Progenitor cell of endocrine pancreas (in vitro differentiated cells): ENCODE data around the gene ASPHD1. TPM values are rescaled to one million over a fixed set of nuclear protein-coding genes. Genes with fewer than 3 reads are reported as not detected.
"Not testable (repeated sequence)": the region's sequence is repeated elsewhere in the genome, so short reads cannot be mapped to it uniquely, and the experiment has no call there.

Experiments used
- DNase-seq: peaks from one replicate; pipeline ENCODE4 v3.0.0; 2021; ENCODE audit warnings: low spot score; ENCODE audit not compliant: unreplicated experiment
- H3K27ac Mint-ChIP-seq: 2 replicates; pipeline ENCODE4 v1.8.0; 2021; ENCODE audit warnings: mild to moderate bottlenecking, moderate library complexity, mixed read lengths
- H3K27me3 Mint-ChIP-seq: 2 replicates; pipeline ENCODE4 v1.8.0; 2021; ENCODE audit warnings: mixed read lengths
- H3K36me3 Mint-ChIP-seq: 2 replicates; pipeline ENCODE4 v1.8.0; 2022; ENCODE audit warnings: mixed read lengths; ENCODE audit not compliant: insufficient read depth
- H3K4me1 Mint-ChIP-seq: 2 replicates; pipeline ENCODE4 v1.8.0; 2021; ENCODE audit warnings: low read depth, mixed read lengths
- H3K4me3 Mint-ChIP-seq: 2 replicates; pipeline ENCODE4 v1.8.0; 2021; ENCODE audit warnings: low read depth, mild to moderate bottlenecking, moderate library complexity, mixed read lengths
- H3K9me3 Mint-ChIP-seq: 2 replicates; pipeline ENCODE4 v1.8.0; 2021; ENCODE audit warnings: low read depth, mixed read lengths
- total RNA-seq: library from RNA; stranded (reverse); gene quantifications from 2 replicates; pipeline ENCODE4 v1.2.1, GENCODE V29; 2021
- TF ChIP-seq, protein P1 (sequence below): fragments of 200-600 bp; sonication (generic); IDR thresholded peaks from one replicate; pipeline ENCODE4 v1.5.0; 2021; ENCODE audit warnings: antibody characterized with exemption, mild to moderate bottlenecking; ENCODE audit not compliant: unreplicated experiment

The ASPHD1 gene
- total RNA-seq, 1 donor from 2014 or later: 3.8 TPM

DNA sequence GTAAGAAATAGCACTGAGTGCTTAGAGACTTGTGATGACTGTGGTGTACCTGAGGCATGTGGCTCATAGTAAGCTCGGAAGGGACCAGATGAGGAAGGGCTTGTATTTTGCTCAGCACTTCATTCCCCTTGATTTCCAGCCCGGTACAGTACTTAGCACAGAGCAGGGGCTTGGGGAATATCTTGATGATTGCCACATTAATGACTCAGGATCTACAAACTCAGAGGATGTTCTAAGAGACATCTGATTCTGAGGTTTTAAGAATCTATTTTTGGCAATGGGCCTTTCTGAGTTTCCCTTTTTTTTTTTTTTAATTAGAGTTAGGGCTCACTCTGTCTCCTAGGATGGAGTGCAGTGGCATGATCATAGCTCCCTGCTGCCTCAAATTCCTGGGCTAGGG is 9.1 kb downstream of the ASPHD1 start:
- H3K27ac Mint-ChIP-seq: no peak overlapping the region
- peaks cover 4% of the 10 kb centered on the region for H3K36me3 Mint-ChIP-seq
- H3K9me3 Mint-ChIP-seq: no peaks in the 10 kb centered on the region
- no peaks in the 10 kb centered on the region for H3K4me1 Mint-ChIP-seq
- no peak overlapping the region for H3K4me3 Mint-ChIP-seq
- H3K27me3 Mint-ChIP-seq: no peaks in the 10 kb centered on the region
- no peak for DNase-seq
- TF ChIP-seq, protein P1, sequence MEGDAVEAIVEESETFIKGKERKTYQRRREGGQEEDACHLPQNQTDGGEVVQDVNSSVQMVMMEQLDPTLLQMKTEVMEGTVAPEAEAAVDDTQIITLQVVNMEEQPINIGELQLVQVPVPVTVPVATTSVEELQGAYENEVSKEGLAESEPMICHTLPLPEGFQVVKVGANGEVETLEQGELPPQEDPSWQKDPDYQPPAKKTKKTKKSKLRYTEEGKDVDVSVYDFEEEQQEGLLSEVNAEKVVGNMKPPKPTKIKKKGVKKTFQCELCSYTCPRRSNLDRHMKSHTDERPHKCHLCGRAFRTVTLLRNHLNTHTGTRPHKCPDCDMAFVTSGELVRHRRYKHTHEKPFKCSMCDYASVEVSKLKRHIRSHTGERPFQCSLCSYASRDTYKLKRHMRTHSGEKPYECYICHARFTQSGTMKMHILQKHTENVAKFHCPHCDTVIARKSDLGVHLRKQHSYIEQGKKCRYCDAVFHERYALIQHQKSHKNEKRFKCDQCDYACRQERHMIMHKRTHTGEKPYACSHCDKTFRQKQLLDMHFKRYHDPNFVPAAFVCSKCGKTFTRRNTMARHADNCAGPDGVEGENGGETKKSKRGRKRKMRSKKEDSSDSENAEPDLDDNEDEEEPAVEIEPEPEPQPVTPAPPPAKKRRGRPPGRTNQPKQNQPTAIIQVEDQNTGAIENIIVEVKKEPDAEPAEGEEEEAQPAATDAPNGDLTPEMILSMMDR: no peak

DNA sequence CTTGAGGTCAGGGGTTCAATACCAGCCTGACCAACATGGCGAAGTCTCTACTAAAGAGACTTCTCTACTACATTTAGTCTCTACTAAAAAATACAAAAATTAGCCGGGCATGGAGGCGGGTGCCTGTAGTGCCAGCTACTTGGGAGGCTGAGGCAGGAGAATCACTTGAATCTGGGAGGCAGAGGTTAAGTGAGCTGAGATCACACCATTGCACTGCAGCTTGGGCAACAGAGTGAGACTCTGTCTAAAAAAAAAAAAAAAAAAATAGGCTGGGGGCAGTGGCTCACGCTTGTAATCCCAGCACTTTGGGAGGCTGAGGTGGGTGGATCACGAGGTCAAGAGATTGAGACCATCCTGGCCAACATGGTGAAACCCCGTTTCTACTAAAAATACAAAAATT is 9.6 kb downstream of the ASPHD1 start:
- H3K36me3 Mint-ChIP-seq, H3K27me3 Mint-ChIP-seq, DNase-seq, H3K4me3 Mint-ChIP-seq, H3K27ac Mint-ChIP-seq, H3K9me3 Mint-ChIP-seq, H3K4me1 Mint-ChIP-seq: not testable (repeated sequence)

DNA sequence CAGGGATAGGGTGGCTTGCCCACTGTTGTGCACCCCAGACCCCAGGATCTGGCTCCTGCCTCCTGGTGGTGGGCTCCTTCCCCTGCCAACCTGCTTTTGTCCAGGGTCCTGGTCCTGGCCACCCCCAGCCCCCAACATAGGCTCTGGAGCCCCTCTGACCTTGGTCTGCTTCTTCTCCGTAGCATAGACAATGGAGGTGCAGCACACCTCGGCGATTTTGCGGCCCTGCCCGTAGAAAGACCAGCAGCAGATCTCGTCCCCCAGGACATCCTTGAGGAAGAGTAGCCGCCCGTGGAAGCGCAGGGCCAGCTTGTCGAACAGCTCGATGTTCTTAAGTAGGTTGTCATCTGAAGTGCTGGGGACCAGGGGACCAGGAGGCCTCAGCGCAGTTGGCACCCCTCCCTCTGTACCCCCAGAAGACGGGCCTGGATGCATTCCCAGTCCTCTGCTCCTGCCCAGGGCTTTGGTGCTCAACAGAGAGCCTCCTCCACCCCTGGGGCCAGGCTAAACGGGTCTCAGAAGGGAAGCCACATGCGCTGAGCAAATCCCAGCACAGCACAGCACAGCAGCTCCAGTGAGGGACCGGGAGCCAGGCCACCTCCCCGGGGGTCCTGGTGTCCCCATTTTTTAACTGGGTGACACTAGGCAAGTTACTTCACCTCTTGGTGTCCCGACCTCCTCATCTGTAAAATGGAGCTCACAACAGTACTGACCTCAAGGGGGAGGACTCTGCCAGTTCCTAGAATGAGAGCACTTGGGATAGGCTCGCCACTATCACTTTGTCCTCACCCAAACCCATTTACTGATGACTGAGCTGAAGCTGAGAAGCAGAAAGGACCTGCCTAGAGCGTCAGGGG is 10.8 kb downstream of the ASPHD1 start:
- no peaks in the 10 kb centered on the region for H3K9me3 Mint-ChIP-seq
- H3K27ac Mint-ChIP-seq: no peak overlapping the region
- no peak overlapping the region for H3K4me3 Mint-ChIP-seq
- DNase-seq: no peak
- H3K36me3 Mint-ChIP-seq: peaks cover 8% of the 10 kb centered on the region
- no peaks in the 10 kb centered on the region for H3K27me3 Mint-ChIP-seq
- H3K4me1 Mint-ChIP-seq: peaks cover 4% of the 10 kb centered on the region
- TF ChIP-seq, protein P1: no peak

DNA sequence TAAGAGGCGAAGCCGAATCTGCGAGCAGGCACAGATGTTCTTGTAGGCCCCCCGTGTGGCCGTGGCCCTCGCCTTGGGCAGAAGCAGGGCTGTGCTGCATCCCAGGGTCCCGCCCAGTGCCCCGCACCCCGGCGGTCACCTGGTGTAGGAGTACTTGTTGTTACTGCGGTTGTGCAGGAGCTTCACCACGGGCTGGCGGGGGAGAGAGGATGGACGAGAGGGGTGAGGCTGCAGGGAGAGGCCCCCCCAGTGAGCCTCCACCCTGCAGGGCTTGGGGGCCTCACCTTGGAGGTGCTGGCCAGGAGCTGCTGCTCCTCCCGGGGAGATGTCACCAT is 11.4 kb downstream of the ASPHD1 start:
- H3K9me3 Mint-ChIP-seq: no peaks in the 10 kb centered on the region
- TF ChIP-seq, protein P1: no peak
- no peak for DNase-seq

DNA sequence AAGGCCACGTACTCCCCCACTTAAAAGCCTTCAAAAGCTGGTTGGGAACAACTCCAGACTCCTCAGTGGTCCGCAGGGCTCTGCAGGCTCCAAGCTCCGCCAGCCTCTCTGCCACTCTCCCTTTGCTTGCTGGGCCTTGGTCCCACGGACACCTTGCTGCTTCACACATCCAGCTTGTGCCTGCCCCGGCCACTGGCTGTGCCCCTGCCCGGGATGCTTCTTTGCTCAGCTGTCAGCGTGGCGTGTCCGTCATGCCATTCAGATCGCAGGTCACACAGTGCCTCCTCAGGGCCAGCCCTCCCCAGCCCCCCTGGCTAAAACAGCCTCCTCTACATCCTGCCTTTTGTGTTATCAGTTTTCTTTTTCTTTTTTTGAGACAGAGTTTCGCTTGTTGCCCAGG is 11.8 kb downstream of the ASPHD1 start:
- DNase-seq: no peak
- Mint-ChIP-seq H3K9me3 (no peaks in the 10 kb centered on the region), H3K36me3 (peaks cover 12% of the 10 kb centered on the region), H3K4me3 (no peak overlapping the region), H3K27ac (peak overlapping the region; percentile 86), H3K4me1 (peaks cover 4% of the 10 kb centered on the region), H3K27me3 (no peaks in the 10 kb centered on the region)
- TF ChIP-seq, protein P1: no peak

More for the DNA sequence above, 11.4 kb downstream of the ASPHD1 start:
- Mint-ChIP-seq H3K4me1 (peaks cover 4% of the 10 kb centered on the region), H3K27ac (no peak overlapping the region), H3K36me3 (peaks cover 9% of the 10 kb centered on the region), H3K27me3 (no peaks in the 10 kb centered on the region), H3K4me3 (no peak overlapping the region)

DNA sequence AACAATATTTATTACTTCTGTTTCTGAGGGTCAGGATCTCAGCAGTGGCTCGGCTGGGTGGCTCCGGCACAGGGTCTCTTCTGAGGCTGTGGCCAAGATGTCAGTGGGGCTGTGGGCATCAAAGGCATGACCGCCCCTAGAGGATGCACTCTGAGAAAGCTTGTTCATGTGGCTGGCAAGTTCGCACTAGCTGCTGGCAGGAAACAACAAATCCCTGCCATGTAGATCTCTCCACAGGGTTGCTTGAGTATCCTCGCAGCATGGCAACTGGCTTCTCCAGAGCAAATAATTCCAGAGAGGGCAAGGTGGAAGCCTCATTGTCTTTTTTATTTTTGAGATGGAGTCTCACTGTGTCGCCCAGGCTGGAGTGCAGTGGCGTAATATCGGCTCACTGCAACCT is 13.2 kb downstream of the ASPHD1 start:
- no peak for DNase-seq
- Mint-ChIP-seq H3K27ac (no peak overlapping the region), H3K36me3 (peaks cover 14% of the 10 kb centered on the region), H3K9me3 (no peaks in the 10 kb centered on the region), H3K4me1 (peaks cover 4% of the 10 kb centered on the region), H3K27me3 (no peaks in the 10 kb centered on the region), H3K4me3 (no peak overlapping the region)
- TF ChIP-seq, protein P1: no peak
